ENCODE results near the gene RELL1. TPM values are rescaled to one million over a fixed set of nuclear protein-coding genes. Genes with fewer than 3 reads are reported as not detected.

RELL1 gene
- total RNA-seq, 2 donors from 2014 or later: 25.3 to 33.9 TPM

GRCh38 chr4:37602454-37603069 is 83.6 kb downstream of the RELL1 start:
- no peak overlapping the region for H3K27ac ChIP-seq
- no peak for DNase-seq (ENCODE audit: low spot score)
- H3K4me1 ChIP-seq: peaks cover 0 to 3% of the 10 kb centered on the region in 2 donors
- no peak overlapping the region for H3K4me3 ChIP-seq
- no peaks in the 10 kb centered on the region for H3K9me3 ChIP-seq
- TF ChIP-seq CTCF (IDR thresholded peaks at IDR 0.05): no peak
- H3K36me3 ChIP-seq: no peaks in the 10 kb centered on the region
- no peaks in the 10 kb centered on the region for H3K27me3 ChIP-seq

GRCh38 chr4:37601531-37601930 is 84.6 kb downstream of the RELL1 start:
- no peak for DNase-seq (ENCODE audit: low spot score)
- H3K4me3 ChIP-seq: no peak overlapping the region
- TF ChIP-seq CTCF (IDR thresholded peaks at IDR 0.05): no peak
- no peak overlapping the region for H3K27ac ChIP-seq
- H3K9me3 ChIP-seq: no peaks in the 10 kb centered on the region
- H3K27me3 ChIP-seq: no peaks in the 10 kb centered on the region
- H3K4me1 ChIP-seq: peaks cover 0 to 3% of the 10 kb centered on the region in 2 donors
- no peaks in the 10 kb centered on the region for H3K36me3 ChIP-seq

GRCh38 chr4:37599092-37599790 is 86.9 kb downstream of the RELL1 start:
- Histone ChIP-seq H3K27me3 (no peaks in the 10 kb centered on the region), H3K36me3 (no peaks in the 10 kb centered on the region), H3K9me3 (no peaks in the 10 kb centered on the region), H3K27ac (no peak overlapping the region), H3K4me3 (no peak overlapping the region), H3K4me1 (peaks cover 0 to 3% of the 10 kb centered on the region in 2 donors)
- no peak for DNase-seq (ENCODE audit: low spot score)
- TF ChIP-seq CTCF (IDR thresholded peaks at IDR 0.05): no peak

GRCh38 chr4:37597034-37597433 is 89.1 kb downstream of the RELL1 start:
- Histone ChIP-seq H3K27ac (no peak overlapping the region), H3K27me3 (no peaks in the 10 kb centered on the region), H3K36me3 (no peaks in the 10 kb centered on the region), H3K4me1 (no peaks in the 10 kb centered on the region), H3K4me3 (no peak overlapping the region), H3K9me3 (no peaks in the 10 kb centered on the region)
- no peak for DNase-seq (ENCODE audit: low spot score)
- no peak for TF ChIP-seq CTCF (IDR thresholded peaks at IDR 0.05)

GRCh38 chr4:37595875-37596680 is 90.1 kb downstream of the RELL1 start:
- H3K27me3 ChIP-seq: no peaks in the 10 kb centered on the region
- TF ChIP-seq CTCF (IDR thresholded peaks at IDR 0.05): no peak
- no peak overlapping the region for H3K4me3 ChIP-seq
- no peaks in the 10 kb centered on the region for H3K36me3 ChIP-seq
- H3K9me3 ChIP-seq: no peaks in the 10 kb centered on the region
- DNase-seq (ENCODE audit: low spot score): no peak
- no peak overlapping the region for H3K27ac ChIP-seq
- H3K4me1 ChIP-seq: no peaks in the 10 kb centered on the region
